GM18505 (cell line): ENCODE data around the gene LAG3.

Experiments used
- ATAC-seq: cut with Tn5 transposase; IDR thresholded peaks from one replicate; pipeline ENCODE4 v1.9.1; 2021; ENCODE audit not compliant: unreplicated experiment
- POLR2A ChIP-seq: IDR thresholded peaks from 4 replicates; pipeline ENCODE4 v1.6.1; 2011; ENCODE audit warnings: borderline replicate concordance; ENCODE audit not compliant: insufficient read depth, insufficient read length; ENCODE audit errors: extremely low read depth

Gene LAG3

GRCh38 chr12:6782119-6782518 lies 9.8 kb downstream of the LAG3 start:
- no peak for TF ChIP-seq POLR2A
- ATAC-seq: no peak

- no peak for ATAC-seq
- no peak for TF ChIP-seq POLR2A
These were observed 10.7 kb downstream of the LAG3 start for GRCh38 chr12:6782850-6783566.

DNA sequence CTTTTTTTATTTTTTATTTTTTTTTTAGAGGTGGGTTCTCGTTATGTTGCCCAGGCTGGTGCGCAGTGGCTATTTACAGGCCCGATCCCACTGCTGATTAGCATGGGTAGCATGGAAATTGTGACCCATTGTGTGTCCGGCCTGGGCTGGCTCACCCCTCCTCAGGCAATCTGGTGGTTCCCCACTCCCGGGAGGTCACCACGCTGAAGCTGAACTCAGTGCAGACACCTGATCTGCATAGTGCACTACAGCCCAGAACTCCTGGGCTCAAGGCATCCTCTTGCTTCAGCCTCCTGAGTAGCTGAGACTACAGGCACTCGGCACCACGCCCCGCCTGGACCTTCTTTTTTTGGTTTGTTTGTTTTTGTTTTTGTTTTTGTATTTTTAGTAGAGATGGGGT lies 11.5 kb downstream of the LAG3 start:
- TF ChIP-seq POLR2A: no peak
- no peak for ATAC-seq

GRCh38 chr12:6784296-6784695 lies 12.0 kb downstream of the LAG3 start:
- no peak for ATAC-seq
- no peak for TF ChIP-seq POLR2A

- no peak for TF ChIP-seq POLR2A
- no peak for ATAC-seq
These were observed 12.4 kb downstream of the LAG3 start for GRCh38 chr12:6784761-6785160.

DNA sequence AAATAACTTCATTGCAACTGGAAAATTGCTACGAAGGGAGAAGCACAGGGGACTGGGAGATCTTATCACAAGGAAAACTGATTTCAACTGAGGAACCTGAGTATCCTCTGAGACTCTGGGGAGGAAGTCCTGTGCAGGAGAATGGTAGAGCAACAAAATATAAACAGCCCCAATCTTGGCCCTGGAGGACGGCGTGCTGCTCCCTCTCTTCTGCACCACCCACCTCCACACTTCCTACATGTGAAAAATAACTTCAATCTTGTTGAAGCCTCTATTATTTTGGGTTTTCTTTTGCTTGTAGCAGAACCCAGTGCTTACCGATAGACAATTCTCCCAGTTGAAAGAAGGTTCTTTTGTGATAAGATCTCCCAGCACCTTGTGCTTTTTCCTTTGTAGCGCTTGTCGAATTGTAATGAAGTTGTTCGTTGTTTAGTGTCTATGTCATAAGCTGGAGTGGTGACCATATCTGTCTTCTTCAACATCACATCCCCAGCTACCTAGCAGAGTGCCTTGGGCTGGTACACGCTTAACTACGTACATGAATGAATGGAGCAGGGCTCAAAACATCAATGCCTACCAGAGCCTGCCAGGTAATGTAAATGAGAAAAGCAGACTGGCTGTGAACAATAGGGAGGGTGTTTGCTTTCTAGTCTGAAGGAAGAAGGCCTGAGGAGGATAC lies 14.2 kb downstream of the LAG3 start:
- TF ChIP-seq POLR2A: no peak
- no peak for ATAC-seq

DNA sequence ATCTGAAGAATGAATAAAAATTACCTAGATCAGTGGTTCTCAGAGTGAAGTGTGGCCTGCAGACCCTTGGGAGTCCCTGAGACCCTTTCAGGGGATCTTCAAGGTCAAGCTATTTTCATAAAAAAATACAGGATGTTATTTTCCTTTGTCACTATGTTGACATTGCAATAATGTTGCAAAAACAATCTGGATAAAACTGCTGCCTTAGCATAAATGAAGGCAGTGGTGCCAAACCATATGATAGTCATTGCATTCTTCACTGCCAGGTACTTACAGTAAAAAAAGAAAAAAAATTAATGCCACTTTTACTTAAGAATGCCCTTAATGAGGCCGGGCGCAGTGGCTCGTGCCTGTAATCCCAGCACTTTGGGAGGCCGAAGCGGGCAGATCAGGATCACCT lies 15.0 kb downstream of the LAG3 start:
- no peak for ATAC-seq
- no peak for TF ChIP-seq POLR2A

DNA sequence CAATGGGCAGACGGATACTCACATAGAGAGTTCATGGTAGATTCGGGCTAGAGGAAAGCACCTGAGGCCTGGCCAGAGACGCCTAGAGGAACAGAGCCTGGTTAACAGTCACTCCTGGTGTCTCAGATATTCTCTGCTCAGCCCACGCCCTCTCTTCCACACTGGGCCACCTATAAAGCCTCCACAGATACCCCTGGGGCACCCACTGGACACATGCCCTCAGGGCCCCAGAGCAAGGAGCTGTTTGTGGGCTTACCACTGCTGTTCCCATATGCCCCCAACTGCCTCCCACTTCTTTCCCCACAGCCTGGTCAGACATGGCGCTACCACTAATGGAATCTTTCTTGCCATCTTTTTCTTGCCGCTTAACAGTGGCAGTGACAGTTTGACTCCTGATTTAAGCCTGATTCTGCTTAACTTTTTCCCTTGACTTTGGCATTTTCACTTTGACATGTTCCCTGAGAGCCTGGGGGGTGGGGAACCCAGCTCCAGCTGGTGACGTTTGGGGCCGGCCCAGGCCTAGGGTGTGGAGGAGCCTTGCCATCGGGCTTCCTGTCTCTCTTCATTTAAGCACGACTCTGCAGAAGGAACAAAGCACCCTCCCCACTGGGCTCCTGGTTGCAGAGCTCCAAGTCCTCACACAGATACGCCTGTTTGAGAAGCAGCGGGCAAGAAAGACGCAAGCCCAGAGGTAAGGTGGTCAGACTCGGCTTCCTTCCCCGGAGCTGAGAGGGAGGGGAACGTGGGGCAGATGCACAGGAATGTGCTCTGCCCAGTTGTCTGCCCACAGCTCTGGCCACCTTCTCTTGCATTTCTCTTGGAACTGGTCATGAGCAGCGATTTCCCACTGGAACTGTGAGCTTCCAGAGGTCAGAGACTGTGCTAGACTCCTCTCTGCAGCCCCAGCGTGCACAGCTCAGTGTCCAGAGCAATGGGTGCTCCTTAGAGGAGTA lies 16.9 kb downstream of the LAG3 start, which contains the start of gene CD4:
Gene CD4 (plus strand): TSS at position 557 of the 953 bp plus-strand sequence. CDS start 10,611 bp downstream, outside the sequence.
- ATAC-seq: no peak
- TF ChIP-seq POLR2A: no peak

GRCh38 chr12:6790496-6791150 lies 18.3 kb downstream of the LAG3 start:
- ATAC-seq: no peak
- no peak for TF ChIP-seq POLR2A

GRCh38 chr12:6791931-6792520 lies 19.7 kb downstream of the LAG3 start:
- TF ChIP-seq POLR2A: no peak
- no peak for ATAC-seq

- TF ChIP-seq POLR2A: no peak
- no peak for ATAC-seq
These were observed 20.3 kb downstream of the LAG3 start for GRCh38 chr12:6792522-6793201.

GRCh38 chr12:6795088-6795487 lies 22.8 kb downstream of the LAG3 start:
- ATAC-seq: no peak
- no peak for TF ChIP-seq POLR2A
